DMS79 (cell line): ENCODE results near the gene PTH2.
A peak's percentile ranks its signal among the peaks of the same experiment; 100 is the strongest.

Experiments
- DNase-seq: peaks from one replicate; lab custom pipeline; 2025; lab: John Stamatoyannopoulos, UW

PTH2 gene

DNA sequence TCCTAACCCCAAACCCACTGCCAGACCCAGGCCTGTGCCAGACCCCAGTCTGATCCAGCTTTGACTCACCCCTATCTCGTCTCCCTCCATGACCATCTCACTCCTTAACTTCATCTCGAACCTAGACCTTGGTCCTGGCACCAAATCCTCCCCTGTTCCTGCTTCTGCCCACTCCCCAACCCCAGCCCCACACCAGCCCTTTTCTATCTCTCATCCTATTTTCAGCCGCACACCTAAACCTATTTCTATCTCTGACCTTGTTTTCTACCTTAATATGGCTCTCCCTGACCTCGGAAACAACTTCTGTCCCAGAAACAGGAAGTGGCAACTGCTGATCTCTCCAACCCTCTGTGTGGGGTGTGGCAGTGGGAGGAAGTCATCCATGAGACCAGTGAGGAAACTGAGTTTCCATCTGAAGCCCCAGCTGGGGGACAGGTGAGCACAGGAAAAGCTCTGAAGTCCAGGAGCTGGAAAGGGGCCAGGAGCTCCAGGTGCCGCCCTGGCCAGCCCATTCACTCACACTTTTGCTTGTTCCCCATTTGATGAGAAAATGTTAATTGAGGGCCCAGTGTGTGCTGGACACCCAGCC is 13.7 kb downstream of the PTH2 start:
- DNase-seq = no peak

DNA sequence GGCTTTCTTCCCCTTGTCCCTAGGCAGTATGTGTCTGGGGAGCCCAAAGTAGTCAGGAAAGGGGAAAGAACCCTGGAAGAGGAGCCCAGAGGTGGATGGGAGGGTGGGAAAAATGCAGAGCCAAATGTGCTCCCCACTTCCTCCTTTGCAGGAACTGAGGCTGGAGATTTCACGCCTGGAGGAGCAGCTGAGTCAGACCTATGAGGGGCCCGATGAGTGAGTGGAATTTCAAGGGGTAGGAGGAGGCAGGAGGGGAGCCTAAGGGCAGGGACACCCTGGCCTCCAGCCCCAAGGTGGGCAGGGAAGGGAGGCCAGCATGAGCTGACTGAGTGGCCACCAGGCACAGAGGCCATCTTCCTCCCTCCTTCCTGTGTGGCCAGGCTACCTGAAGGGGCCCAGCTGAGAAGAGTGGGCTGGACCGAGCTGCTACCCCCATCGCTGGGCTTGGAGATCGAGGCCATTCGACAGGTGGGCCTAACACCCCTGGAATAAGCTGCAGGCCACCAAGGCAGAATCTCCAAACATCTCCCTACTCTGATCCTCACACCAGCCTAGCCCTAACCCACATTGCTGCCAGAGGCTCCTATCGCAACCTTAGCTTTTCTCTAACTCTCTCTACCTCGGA is 14.3 kb downstream of the PTH2 start:
- no peak for DNase-seq

DNA sequence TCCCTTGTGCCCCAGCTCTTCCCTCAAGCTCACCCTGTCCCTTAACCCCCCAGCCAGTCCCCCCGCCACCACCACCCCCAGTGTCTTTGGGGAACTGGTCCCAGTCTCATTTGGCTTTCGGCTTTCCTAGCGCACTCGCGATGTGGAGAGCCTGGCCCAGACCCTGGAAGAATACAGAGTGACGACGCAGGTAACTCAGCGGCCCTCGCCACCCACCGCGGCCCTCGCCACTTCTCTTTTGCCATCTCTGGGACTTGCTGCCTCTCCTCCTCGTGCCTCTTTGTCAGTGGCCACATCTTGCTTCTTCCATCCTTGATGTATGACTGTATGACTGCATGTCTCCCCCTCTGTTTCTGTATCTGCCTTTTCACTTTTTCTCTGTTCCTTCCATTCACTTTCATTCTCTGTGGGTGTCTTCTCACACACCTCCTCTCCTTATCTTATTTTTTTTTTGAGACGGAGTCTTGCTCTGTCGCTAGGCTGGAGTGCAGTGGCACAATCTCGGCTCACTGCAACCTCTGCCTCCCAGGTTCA is 15.7 kb downstream of the PTH2 start:
- no peak for DNase-seq

DNA sequence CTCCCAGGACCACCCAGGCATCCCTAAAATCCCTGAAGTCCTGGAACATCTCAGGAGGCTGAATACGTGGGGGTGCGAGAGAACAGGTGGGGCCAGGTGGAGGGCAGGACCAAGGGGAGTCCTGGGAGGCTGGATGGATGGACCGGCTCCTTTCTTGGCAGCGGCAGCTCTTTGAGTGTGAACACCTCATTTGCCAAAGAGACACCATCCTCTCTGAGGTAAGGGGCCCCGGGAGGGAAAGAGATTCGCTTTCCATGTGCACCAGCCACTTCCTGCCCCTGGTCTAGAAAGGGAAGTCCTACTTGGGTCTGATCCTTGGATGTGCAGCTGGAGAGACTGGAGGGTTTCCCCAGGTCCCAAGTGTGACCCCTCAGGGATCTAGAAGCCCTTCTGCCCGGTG is 16.2 kb downstream of the PTH2 start:
- DNase-seq = no peak

DNA sequence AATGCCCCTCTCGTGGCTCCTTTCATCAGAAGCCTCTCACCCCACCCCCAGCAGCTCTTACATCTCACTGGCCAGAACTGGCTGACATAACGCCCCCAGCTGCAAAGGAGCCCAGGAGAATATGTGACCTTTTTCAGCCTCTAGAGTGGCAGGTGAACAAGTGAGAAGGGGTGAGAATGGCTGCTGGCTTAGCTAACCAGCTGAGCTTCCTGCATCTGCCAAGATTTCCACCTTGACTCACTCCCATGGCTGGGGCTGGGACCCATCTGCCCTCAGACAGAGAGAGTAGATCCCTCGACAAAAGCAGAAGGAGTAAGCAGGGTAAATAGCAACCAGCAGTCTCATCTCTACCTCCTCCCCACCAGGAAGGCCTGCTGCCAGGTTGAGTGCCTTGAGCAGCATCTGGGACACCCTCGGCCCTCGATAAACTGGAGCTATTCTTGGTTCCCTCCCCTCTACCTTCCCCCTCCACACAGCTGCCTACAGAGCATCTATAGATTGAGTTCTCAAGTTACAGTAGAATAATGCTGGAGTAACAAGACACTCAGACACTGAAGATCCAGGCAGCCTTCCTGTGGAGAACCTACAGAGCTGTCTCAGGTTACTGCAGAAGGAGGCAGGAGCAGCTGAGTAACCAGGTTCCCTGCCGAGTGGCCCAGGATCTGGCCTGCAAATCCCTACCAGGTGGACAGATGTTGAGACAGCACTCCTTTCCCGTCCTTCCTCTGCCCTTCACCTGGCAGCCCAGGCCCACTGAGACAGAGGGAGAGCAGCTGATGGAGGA is 19.6 kb downstream of the PTH2 start:
- DNase-seq = peak; percentile 97

DNA sequence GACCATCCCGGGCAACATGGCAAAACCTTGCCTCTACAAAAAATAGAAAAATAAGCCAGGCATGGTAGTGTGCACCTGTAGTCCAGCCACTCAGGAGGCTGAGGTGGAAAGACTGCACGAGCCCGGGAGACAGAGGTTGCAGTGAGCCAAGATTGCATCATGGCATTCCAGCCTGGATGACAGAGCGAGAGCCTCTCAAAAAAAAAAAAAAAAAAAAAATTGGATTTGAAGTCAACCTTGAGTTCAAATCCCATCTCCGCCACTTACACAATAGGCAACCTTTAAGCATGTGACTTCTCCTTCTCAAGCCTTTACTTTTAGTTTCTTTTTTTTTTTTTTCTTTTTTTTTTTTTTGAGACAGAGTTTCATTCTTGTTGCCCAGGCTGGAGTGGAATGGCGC is 23.2 kb downstream of the PTH2 start:
- DNase-seq = no peak

DNA sequence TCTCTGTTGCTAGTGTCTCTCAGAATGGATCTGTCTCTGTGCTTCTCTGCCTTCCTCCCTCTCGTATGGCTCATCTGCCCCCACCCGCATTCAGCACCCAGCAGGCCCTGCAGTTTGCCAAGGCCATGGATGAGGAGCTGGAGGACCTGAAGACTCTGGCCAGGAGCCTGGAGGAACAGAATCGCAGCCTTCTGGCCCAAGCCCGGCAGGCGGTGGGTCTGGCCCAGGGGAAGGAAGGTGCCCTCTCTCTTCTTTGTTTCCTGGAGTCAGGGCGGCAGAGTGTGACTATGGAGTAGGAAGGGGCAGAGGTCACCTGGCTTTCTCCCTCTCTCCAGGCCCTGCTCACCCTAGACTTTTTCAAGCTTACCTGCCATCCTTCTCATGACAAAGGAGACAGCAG is 24.3 kb downstream of the PTH2 start:
- no peak for DNase-seq

DNA sequence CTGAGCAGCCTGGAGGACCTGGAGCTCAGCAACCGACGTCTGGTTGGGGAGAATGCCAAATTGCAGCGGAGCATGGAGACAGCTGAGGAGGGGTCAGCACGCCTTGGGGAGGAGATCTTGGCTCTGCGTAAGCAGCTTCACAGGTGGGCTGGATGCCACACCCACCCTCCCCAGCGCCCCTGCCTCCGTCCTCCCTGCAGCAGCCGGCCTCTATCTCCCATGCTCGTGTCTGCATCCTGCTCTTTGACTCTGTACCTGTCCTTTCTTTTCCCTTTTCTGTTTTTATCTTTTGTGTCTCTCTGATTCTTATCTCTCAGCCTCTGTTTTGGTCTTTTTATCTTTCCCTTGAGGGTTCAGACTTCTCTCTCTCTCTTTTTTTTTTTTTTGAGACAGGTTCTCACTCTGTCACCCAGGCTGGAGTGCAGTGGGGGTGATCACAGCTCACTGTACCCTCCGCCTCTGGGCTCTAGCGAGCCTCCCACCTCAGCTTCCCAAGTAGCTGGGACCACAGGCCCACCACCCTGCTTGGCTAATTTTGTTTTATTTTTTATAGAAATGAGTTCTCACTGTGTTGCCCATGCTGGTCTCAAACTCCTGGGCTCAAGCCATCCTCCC is 25.1 kb downstream of the PTH2 start:
- peak; percentile 48 for DNase-seq

DNA sequence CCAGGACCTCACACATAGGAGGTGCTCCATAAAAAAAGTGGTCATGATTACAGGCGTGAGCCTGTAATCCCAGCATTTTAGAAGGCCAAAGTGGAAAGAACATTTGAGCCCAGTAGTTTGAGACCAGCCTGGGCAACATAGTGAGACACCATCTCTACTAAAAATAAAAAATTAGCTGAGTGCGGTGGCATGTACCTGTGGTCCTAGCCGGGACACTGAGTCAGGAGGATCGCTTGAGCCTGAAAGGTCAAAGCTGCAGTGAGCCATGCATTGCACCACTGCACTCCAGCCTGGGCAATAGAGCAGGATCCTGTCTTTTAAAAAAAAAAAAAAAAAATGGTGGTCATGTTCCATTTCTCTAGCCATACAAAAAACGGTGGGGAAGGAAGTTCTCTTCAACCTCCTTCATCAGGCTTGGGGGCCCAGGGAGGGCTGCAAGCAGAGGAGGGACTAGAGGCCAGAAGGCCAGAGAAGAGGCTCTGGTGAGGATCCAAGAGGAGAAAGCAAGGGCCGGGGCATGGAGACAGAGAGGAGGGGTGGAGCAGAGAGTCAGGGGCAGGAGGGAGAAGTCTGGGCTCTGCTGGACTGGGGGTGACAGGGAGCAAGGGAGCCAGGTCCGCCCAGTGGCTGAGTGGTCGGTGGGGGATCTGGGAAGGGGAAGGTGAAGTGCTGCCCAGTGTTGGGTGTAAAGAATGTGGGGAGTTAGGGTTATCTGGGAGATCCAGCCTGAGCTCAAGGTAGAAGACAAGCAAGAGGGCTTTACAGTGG is 26.3 kb downstream of the PTH2 start:
- DNase-seq = no peak

DNA sequence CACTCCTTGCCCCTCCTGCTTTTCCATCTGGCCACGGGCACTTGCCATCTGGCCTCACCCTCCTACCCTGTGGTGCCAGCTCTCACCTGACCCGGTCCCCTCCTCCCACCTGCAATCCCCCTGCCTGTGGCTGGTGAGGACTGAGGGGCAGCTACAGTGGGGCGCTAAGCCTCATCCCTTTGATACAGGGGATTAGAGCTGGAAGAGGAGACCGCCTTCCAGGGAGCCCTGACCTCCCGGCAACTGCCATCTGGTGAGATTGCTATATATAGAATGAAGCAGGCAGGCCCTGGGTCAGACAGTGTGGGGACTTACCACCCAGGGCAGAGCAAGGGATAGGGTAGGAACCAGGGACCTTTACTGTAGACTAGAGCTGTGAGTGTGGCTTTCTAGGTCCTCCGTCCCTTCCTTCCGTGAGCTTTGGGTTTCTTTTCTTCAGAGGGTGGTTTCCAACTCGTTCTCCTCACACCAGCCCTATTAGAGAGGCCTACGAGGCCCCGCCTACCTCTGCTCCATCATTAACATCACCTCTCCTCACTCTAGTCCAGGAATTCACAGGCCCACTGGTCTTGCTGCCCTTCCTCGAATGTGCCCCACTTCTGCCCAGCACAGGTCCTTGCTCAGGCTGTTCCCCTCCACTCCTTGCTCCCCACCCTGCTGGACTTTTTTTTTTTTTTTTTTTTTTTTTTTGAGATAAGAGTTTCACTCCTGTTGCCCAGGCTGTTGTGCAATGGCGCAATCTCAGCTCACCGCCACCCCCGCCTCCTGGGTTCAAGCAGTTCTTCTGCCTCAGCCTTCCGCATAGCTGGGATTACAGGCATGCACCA is 27.4 kb downstream of the PTH2 start:
- no peak for DNase-seq

DNA sequence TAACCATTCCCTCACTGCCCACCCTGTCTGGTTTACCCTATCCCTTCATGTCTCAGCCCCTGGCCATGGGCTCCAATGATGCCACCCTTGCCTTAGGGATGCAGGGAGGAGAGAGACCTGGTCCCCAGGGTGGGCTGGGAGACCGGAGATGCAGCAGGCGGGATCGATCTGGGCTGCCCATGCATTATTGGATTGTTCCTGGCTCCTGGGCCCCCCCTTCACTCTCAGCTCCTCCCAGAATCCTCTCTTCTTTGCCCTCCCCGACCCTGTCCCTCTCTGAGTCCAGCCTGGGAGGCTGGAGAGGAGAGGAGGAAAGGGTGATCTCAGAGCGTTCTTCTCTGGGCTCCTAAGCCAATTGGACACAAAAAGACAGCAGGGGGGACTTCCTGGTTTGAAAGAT is 29.4 kb downstream of the PTH2 start:
- DNase-seq = no peak

DNA sequence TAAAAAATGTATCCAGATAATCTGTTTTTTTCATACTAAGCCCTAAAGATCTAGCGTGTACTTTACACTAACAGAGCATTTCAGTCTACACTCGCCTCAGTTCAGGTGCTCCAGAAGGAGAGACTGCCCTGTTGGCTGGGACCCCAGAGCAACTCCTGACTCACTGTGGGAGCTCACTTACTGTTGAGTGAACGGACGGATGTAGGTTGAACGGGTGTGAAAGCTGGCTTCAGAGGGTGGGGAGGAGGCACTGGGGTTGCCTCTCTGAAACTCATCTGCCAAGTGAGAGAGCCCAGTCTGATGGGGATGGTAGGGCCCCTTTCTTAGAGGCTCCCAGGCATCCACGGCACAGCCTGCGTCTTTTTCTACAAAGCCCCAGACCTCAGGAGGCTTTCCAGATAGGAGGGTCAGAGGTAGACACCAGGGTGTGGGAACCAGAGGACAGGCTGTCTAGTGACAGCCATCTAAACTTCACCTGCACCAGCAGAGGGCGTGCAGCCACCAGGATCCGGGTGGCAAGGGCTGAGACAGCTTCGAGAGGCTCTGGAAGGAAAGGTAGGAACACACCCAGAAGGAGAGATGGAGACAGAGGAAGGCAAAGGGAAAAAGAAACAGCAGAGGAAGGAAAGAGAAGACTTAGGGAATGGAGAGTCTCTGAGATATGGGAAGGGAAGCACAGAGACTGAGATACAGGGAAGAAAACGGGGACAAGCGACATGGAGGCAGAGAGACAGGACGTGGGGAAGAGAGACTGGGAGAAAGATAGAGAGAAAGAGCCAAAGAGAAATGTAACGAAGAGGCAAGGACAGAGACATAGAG is 31.5 kb downstream of the PTH2 start:
- DNase-seq = peak; percentile 71

DNA sequence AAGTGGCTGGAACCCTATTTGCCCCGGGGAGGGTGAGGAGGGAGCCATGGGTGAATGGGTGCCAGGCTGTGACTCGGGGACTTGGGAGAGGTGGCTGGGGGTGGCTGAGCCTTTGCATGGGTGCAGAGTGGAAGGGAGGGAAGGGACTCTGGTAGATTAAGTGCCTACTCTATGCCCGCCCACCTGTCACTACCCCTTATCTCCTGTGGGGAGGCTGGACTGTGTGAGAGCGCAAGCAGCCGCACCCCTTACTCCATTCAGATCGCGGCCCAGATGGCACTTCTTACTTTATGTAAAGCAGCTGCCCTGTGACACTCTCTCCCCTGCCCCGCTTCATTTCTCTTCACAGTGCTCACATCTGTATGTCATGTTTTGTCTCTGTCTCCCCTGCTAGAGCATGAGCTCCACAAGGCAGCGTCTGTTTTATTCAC is 32.3 kb downstream of the PTH2 start:
- DNase-seq = no peak

DNA sequence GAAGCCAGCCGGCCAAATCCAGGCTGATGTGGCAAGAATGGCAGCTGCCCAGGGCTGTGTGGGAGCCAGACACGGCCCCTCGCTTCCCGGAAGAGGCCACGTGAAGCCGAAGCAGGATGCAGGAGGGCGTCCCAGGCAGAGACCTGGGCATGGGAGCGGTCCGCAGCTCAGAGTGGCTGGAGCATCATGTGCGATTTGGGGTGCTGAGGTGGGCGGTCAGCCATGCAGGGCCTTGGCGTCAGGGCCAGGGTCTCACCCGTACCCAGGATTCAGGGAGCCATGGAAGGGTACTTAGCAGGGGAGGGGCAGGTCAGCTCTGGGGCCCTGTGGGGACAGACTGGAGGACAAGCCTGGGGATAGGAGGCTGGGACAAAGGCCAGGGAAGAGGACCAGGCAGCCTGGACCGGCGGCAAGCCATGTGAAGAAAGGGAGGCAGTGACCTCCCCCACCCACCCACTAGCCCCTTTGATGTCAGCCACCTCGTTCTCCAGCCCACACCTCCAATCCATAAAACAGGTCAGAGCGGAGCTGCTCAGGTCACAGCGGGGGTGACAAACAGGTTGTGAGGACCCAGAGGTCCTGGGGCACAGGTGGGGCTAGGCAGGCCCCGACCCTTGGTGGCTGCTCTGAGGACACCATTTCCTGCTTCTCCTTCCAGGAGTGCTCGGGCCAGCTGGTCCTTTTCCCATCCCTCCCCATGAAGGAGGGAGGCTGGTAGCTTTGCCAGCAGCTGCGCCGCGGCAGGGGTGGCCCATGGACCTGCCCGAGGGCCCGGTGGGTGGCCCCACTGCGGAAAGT is 32.9 kb downstream of the PTH2 start:
- DNase-seq = no peak

DNA sequence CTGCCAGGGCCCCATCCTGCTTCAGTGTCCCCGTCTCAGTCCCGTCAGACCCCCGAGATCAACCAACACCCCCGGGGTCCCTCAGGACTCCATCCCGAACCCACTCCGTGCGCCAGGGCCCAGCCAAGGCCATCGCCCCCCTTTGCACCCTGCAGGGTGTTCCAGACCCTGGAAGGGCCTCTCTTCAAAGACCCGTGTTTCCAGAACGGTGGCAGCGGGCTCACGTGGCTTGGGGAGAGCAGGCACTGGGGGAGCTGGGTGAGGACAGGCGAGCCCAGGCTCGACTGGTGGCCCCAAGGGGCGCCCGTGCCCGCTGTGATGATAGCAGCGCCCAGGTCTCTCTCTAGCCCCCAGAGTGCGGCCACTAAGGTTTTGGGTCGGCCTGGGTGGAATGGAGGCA is 33.8 kb downstream of the PTH2 start:
- no peak for DNase-seq

DNA sequence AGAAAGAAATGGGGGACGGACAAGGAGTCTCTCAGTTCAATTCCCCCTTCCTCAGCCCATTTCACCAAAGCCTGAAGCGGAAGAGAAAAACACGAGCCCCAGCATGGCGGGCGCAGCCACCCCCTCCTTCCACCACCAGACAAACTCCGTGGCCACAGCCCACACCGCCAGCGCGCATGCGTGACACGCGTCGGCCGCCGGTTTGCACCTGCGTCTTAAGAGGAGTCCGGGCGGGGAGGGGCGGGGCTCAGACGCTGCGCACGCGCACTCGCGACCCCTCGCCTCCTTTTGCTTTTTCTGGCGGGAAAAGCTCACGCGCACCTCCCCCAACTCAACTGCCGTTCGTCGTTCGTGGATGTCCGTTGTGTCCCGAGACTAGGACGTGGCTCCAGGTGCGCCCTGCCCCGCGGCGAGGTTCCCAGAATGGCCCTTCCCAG is 35.3 kb downstream of the PTH2 start, which contains the start of gene KASH5:
Gene KASH5 (plus strand): TSS at position 314 of the 437 bp plus-strand sequence. CDS start 2,635 bp downstream, outside the sequence.
- DNase-seq = no peak

DNA sequence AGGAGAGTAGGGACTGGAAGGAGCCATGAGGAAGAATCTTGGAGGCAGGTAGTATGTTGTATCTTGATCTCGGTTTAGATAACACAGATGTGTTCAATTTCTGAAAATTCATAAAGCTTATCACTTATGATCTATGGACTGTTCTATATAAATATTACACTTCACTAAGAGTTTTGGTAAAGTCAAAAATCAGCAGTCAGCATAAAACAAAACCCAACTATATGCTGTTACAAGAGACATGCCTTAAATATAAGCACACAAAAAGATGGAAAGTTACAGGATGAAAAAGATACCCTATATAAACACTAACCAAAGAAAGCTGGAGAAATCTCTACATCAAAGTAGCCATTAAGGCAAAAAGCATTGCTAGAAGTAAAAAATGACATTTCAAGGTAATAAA is 39.6 kb downstream of the PTH2 start:
- no peak for DNase-seq

DNA sequence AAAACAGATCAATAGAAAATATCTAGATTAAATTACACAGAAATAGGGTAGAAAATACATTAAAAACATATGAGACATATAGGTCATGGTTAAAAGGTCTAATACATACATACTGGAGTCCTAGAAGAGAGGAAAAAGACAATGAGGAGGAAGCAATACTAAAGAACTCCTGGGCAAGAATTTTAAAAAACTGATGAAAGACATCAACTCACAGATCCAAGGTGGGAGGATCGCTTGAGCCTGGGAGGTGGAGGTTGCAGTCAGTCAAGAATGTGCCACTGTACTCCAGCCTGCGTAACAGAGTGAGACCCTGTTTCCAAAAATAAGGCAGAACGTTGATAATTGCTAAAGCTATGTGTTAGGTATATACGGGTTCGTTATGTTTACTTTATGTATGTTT is 40.6 kb downstream of the PTH2 start:
- DNase-seq = no peak

DNA sequence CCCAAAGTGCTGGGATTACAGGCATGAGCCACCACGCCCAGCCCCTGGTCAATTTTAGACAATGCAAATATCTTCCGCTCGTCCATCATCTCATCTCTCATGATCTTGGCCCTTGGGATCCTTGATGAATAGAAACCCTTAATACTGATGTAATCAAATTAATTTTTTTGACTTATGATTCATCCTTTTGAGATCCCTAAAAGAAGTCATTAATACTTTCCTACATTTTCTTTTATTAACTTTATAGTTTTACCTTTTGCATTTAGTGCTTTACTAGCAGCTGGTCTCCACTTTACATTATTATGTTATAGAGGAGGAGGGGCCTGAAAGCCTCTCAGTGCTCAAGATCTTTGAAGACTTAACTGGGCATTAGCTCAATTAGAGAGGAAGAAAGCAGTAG is 42.9 kb downstream of the PTH2 start:
- no peak for DNase-seq
